Stomach (tissue), 9 donors: ENCODE measurements around the gene JAKMIP1. TPM values are rescaled to one million over a fixed set of nuclear protein-coding genes. Genes with fewer than 3 reads are reported as not detected.

Source experiments
- DNase-seq, 2 donors: peaks; one replicate each; pipeline versions ENCODE4 v3.0.0 to v3.0.0-alpha.2; 2013 to 2019
- H3K27ac ChIP-seq, 5 donors: fragments of 200-600 bp in 4 of 5; sonication (generic) in 4 of 5; one replicate each; pipeline ENCODE4 v1.5.1; 2013 to 2019; ENCODE audit warnings: mild to moderate bottlenecking in 1 of 5, moderate library complexity in 1 of 5
- H3K27me3 ChIP-seq, 3 donors: fragments of 200-600 bp; sonication (generic); one replicate each; pipeline ENCODE4 v1.5.1; 2017 to 2019; ENCODE audit warnings: mixed run types in 1 of 3
- H3K36me3 ChIP-seq, 4 donors: fragments of 200-600 bp; sonication (generic); 1 replicate in 3 of 4; 2 replicates in 1 of 4; pipeline ENCODE4 v1.5.1; 2016 to 2019
- H3K4me1 ChIP-seq, 4 donors: fragments of 200-600 bp; sonication (generic); one replicate each; pipeline ENCODE4 v1.5.1; 2016 to 2019
- H3K4me3 ChIP-seq, 4 donors: fragments of 200-600 bp; sonication (generic) in 3 of 4; one replicate each; pipeline ENCODE4 v1.5.1; 2016 to 2019; ENCODE audit warnings: mild to moderate bottlenecking in 1 of 4
- H3K9me3 ChIP-seq, 4 donors: fragments of 200-600 bp; sonication (generic); one replicate each; pipeline ENCODE4 v1.5.1; 2016 to 2019
- EP300 ChIP-seq: sonication (generic); formaldehyde crosslinking; IDR thresholded peaks from one replicate; pipeline ENCODE4 v1.6.1; 2017; ENCODE audit warnings: antibody characterized with exemption
- POLR2A ChIP-seq, 4 donors: fragments of 450-650 bp; IDR thresholded peaks; one replicate each; pipeline ENCODE4 v1.6.1; 2016; ENCODE audit warnings: antibody characterized with exemption in 4 of 4, control low read depth in 2 of 4, mild to moderate bottlenecking in 1 of 4, moderate library complexity in 1 of 4
- POLR2AphosphoS5 ChIP-seq, 3 donors: sonication (generic); formaldehyde crosslinking; IDR thresholded peaks; one replicate each; pipeline ENCODE4 v1.6.1; 2016; ENCODE audit warnings: antibody characterized with exemption in 3 of 3
- WGBS, 5 donors: extraction: QIAGEN DNeasy Blood & Tissue Kit in 3 of 5; methylation state at CpG; one replicate each; pipeline versions ENCODE4 v1.1.5 to v1.1.7; 2013 to 2018; 5-methylcytosine and 5-hydroxymethylcytosine counted together
- intact Hi-C: fragments of 100-400 bp; cut with DNase I; formaldehyde crosslinking; loops from one replicate; pipeline ENCODE4 v1.15.1; 2023; ENCODE audit warnings: low total_unique reads
- polyA plus RNA-seq, 3 donors: library from polyadenylated mRNA; stranded (reverse); fragments of 200-250 nt; gene quantifications; one replicate each; pipeline ENCODE4 v1.2.3, GENCODE V29; 2013
- total RNA-seq, 5 donors: library from RNA; depleted of rRNA; stranded (reverse); fragments of >200 nt; gene quantifications; one replicate each; pipeline versions ENCODE4 v1.1.0 to v1.2.3, GENCODE V29; 2014 to 2016
- TF ChIP-seq, protein P1 (sequence below), 7 experiments: fragments of 450-650 bp in 4 of 7; fragments of 200-600 bp in 3 of 7; sonication (generic) in 3 of 7; IDR thresholded peaks; one replicate each; pipeline ENCODE4 v1.5.1; 2016 to 2019; ENCODE audit warnings: antibody characterized with exemption in 7 of 7, control low read depth in 2 of 7, mild to moderate bottlenecking in 1 of 7
- donor health status: healthy with polysubstance abuse.
- donor health status: Bipolar disorder and iron deficiency.
- donor health status: healthy.

JAKMIP1 gene
- total and polyA plus RNA-seq, 8 donors = 0.18 to 10.3 (median 0.54) TPM; not detected in 2

- Histone ChIP-seq H3K9me3 (peaks cover 0 to 12% (median 9%) of the 10 kb centered on the region in 4 donors), H3K36me3 (no peaks in the 10 kb centered on the region), H3K27me3 (no peaks in the 10 kb centered on the region), H3K4me1 (no peaks in the 10 kb centered on the region), H3K4me3 (no peak overlapping the region), H3K27ac (no peak overlapping the region)
- no peak for DNase-seq
- TF ChIP-seq, protein P1, sequence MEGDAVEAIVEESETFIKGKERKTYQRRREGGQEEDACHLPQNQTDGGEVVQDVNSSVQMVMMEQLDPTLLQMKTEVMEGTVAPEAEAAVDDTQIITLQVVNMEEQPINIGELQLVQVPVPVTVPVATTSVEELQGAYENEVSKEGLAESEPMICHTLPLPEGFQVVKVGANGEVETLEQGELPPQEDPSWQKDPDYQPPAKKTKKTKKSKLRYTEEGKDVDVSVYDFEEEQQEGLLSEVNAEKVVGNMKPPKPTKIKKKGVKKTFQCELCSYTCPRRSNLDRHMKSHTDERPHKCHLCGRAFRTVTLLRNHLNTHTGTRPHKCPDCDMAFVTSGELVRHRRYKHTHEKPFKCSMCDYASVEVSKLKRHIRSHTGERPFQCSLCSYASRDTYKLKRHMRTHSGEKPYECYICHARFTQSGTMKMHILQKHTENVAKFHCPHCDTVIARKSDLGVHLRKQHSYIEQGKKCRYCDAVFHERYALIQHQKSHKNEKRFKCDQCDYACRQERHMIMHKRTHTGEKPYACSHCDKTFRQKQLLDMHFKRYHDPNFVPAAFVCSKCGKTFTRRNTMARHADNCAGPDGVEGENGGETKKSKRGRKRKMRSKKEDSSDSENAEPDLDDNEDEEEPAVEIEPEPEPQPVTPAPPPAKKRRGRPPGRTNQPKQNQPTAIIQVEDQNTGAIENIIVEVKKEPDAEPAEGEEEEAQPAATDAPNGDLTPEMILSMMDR (IDR thresholded peaks at IDR 0.05) = no peak
- WGBS, 5 donors = 74 to 93% (median 82%) methylated on average over 6 of the region's 6 CpGs
- intact Hi-C loops = no loop called here
Measured at GRCh38 chr4:6165766-6166165, 34.6 kb downstream of the JAKMIP1 start.

DNA sequence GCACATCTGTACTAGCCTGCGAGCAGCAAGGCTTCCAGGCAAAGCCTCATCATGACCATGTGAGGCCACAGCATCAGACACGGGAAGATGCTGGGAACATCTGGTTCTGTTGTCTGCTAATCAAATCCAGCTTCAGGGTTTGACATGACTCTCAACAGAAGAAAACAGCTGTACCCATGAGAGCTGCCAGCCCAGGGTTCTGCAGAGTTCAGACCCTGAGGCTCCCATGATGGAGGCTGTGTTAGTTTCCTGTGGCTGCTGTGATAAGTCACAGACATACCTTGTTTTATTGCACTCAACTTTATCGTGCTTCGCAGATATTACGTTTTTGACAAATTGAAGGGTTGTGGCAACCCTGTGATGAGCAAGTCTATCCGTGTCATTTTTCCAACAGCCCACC, 37.5 kb downstream of the JAKMIP1 start:
- Histone ChIP-seq H3K9me3 (peaks cover 0 to 12% (median 9%) of the 10 kb centered on the region in 4 donors), H3K4me1 (no peaks in the 10 kb centered on the region), H3K4me3 (no peak overlapping the region), H3K36me3 (no peaks in the 10 kb centered on the region), H3K27me3 (no peaks in the 10 kb centered on the region), H3K27ac (no peak overlapping the region)
- TF ChIP-seq POLR2A (IDR thresholded peaks at IDR 0.05) = no peak
- TF ChIP-seq, protein P1 (IDR thresholded peaks at IDR 0.05) = no peak
- TF ChIP-seq EP300 = no peak
- no peak for TF ChIP-seq POLR2AphosphoS5 (IDR thresholded peaks at IDR 0.05)
- intact Hi-C loops = no loop called here
- WGBS, 5 donors = 90 to 95% (median 94%) methylated on average over 6 of the region's 6 CpGs
- DNase-seq = no peak

DNA sequence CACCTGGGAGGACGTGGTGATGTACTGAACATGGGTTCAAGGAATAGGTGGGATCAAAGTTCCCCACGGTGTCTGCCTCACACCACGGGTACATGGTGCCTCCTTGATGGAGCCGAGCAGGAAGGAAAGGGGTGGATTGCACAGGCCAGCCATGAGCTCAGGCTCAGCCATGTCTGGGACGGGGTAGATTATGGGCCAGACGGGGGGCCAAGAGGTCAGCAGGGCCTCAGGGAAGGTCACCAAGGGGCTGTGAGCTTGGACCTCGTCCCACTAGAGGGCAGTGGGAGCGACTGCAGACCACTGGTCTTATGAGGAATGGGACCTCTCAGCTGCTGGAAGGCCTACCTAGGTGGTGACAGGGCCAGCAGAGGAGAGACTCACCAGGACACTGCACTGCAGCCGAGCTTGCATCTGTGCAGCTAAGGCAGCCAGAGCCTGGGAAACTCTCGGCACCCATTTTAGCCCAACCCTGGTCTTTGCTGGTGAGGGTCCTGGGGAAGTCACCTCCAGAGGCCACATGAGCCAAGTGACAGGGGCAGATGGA, 38.4 kb downstream of the JAKMIP1 start:
- TF ChIP-seq, protein P1 (IDR thresholded peaks at IDR 0.05) = no peak
- TF ChIP-seq EP300 = no peak
- TF ChIP-seq POLR2A (IDR thresholded peaks at IDR 0.05) = no peak
- TF ChIP-seq POLR2AphosphoS5 (IDR thresholded peaks at IDR 0.05) = no peak
- H3K27ac ChIP-seq = no peak overlapping the region
- no peak overlapping the region for H3K4me3 ChIP-seq
- intact Hi-C loops = no loop called here
- H3K36me3 ChIP-seq = no peaks in the 10 kb centered on the region
- no peaks in the 10 kb centered on the region for H3K4me1 ChIP-seq
- WGBS, 5 donors = 74 to 84% (median 81%) methylated on average over 8 to 10 of the region's 10 CpGs
- no peak for DNase-seq
- H3K9me3 ChIP-seq = peaks cover 0 to 12% (median 9%) of the 10 kb centered on the region in 4 donors
- H3K27me3 ChIP-seq = no peaks in the 10 kb centered on the region

GRCh38 chr4:6160536-6160935, 39.8 kb downstream of the JAKMIP1 start:
- no peaks in the 10 kb centered on the region for H3K27me3 ChIP-seq
- TF ChIP-seq POLR2AphosphoS5 (IDR thresholded peaks at IDR 0.05) = no peak
- no peak for TF ChIP-seq EP300
- TF ChIP-seq POLR2A (IDR thresholded peaks at IDR 0.05) = no peak
- TF ChIP-seq, protein P1 (IDR thresholded peaks at IDR 0.05) = no peak
- no peak overlapping the region for H3K27ac ChIP-seq
- WGBS, 5 donors = 84 to 87% (median 85%) methylated on average over 12 of the region's 12 CpGs
- no peak for DNase-seq
- intact Hi-C loops = no loop called here
- H3K36me3 ChIP-seq = no peaks in the 10 kb centered on the region
- H3K9me3 ChIP-seq = peaks cover 0 to 12% (median 9%) of the 10 kb centered on the region in 4 donors
- H3K4me3 ChIP-seq = no peak overlapping the region
- no peaks in the 10 kb centered on the region for H3K4me1 ChIP-seq
